ENCODE data around the gene AGBL4.

AGBL4 gene

GRCh38 chr1:49694251-49694827, 329.4 kb downstream of the AGBL4 start:
- no peak for DNase-seq (ENCODE audit: low read depth in 2 of 2)

DNA sequence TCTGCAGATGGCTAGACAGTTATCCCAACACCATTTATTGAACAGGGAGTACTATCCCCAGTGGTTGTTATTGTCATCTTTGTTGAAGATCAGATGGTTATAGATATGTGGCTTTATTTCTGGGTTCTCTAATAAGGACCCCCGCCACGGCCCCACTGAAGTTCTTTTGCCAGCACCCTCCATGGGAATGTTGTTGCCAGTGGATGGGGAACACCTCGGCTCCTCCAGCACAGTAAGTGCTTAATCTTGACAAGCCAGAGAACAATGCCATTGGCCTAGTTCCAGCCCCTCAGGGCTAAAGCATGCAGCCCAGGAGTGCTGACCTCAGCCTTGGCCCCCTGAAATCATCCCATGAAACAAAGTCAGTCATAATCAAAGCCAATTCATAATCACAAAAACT, 337.6 kb downstream of the AGBL4 start:
- no peak for DNase-seq (ENCODE audit: low read depth in 2 of 2)

- no peak for DNase-seq (ENCODE audit: low read depth in 2 of 2)
Observed at GRCh38 chr1:49677706-49678105, 346.0 kb downstream of the AGBL4 start.

DNA sequence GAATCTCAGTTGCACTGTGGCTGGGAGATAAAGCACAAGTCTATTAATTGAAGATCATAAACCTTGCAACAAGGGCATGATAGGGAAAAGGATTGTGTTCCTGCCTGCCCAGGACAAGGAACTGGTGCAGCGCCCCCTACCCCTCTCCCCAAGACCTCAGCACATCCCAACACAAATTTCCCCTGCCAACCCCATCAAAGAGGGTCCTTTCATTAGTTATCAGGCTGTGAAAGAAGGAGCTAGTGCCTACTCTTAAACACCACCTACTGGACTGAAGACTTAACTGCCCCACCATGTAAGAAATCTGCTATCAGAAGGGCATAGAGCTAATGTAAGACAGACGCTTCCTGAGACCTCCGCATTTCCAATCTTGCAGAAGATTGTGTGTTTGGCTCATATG, 372.6 kb downstream of the AGBL4 start:
- no peak for DNase-seq (ENCODE audit: low read depth in 2 of 2)

DNA sequence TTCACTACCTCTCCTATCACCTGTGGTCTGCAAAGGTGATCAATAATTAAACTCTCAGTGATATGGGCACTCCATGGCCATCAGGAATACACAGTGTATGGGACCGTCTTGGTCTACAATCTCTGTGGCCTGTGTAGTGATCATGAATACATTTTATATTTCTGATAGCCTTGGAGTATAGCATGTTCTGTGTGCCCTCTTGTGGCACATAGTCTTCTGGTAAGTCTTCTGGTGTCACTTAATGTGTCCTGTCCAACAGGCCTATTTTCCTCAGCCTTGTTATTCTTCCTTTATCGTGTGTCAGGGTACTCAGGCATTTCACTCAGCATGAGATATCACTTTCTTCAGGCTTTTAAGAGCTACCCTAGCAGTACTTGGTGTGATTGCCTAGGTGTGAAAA, 393.6 kb downstream of the AGBL4 start:
- no peak for DNase-seq (ENCODE audit: low read depth in 2 of 2)

DNA sequence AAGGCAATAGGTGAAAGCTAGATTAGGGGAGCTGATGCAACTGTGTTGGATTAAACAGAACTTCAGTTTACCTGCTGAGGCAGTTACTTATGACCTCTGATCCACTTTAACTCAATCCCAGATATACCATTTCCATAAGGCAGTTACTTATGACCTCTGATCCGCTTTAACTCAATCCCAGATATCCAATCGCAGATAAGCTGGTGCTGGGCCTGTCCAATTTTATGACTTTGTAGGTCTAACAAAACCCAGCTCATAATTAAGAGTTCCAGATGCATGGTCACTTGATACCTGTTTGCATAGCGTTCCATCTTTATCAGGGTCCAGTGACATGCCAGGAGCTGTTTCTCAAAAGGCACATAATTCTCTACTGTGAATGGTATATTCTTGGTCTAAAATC, 396.0 kb downstream of the AGBL4 start:
- no peak for DNase-seq (ENCODE audit: low read depth in 2 of 2)

DNA sequence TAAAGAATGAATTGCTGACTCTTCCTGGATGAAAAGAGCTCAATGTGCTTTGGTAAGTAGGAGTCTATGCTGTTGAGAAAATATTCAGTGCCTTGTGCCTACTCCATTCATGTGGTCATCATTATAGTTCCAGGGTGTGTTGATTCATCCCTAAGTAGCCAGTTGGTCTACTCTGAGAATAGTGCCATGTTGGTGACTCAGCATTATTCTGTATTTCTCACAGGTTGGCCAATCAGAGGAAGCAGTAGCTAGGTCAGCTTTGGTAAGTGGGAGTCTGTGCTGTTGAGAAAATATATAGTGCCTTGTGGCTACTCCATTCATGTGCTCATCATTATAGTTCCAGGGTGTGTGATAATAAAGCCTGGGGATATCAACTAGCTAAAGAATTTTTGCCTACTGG, 397.3 kb downstream of the AGBL4 start:
- DNase-seq (ENCODE audit: low read depth in 2 of 2) = no peak

DNA sequence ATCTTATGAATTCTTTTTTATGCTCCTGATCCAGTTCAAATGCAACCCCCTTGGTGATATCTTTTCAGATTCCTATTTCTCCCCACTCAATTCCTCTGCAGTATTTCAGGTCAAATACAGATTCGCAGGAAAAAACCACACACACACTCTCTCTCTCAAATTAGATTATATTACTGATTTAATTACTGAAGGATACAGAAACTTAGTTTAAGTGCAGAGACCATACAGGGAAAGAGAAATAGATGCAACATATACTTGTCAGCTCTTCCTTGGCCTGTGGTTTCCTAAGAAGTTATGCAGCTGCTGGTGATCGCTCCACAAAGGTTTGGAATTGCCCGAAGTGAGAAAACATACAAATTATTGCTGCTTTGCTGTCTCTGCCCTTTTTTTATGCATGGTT, 400.9 kb downstream of the AGBL4 start:
- DNase-seq (ENCODE audit: low read depth in 2 of 2) = no peak

GRCh38 chr1:49606082-49606481, 417.7 kb downstream of the AGBL4 start:
- DNase-seq (ENCODE audit: low read depth in 2 of 2) = no peak

DNA sequence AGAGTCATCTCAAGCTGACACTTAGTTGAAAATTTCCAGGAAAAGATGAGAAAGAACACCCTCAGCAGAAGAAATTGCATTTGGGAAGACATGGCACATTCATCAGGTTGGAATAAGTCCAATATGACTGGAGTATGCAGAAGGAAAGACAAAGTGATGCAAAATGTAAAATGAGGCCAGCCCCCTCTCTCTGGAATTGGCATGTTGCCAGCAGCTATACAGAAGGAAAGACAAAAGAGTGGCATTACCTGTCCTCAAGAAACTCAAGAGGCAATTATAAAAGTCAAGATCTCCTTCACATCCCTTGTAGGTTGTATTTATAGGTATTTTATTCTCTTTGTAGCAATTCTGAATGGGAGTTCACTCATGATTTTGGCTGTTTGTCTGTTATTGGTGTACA, 426.3 kb downstream of the AGBL4 start:
- no peak for DNase-seq (ENCODE audit: low read depth in 2 of 2)

GRCh38 chr1:49576327-49576901, 447.3 kb downstream of the AGBL4 start:
- DNase-seq (ENCODE audit: low read depth in 2 of 2) = no peak

GRCh38 chr1:49556676-49557234, 467.0 kb downstream of the AGBL4 start:
- DNase-seq (ENCODE audit: low read depth in 2 of 2) = no peak

DNA sequence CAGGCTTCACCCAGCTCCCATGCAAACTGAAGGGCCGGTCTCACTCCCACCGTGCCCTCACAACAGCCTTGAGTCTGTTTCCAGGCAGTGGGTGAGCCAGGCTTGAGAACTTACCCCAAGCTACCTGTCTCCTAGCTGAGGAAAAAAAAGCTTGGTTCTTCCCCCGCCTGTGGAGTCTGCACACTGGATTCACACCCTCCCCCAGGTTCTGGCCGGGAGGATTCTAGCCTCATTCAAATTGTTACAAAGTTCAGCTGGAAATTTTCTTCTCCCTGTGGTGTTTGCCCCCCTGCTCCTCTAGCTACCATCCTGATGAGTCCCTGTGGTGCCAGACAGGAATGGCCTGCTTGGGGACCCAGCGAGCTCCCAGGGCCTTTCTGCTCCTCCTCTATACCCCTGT, 471.7 kb downstream of the AGBL4 start:
- DNase-seq (ENCODE audit: low read depth in 2 of 2) = no peak

DNA sequence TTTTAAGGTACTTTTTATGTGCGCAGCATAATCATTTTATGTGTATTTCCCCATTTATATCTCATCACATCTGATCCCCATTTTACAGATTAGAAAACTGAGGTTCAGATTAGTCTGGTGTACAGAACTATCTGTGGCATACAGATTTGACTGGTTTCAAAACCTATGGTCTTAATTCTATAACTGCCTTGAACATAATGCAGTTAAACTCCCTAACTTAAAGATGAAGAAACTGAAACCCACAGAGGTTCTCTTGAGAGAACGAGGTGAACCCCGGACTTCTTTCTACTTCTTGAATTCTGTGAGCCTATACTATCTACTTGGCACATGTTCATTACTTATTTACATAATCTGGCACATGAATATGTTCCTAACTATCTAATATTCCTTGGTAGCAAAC, 479.1 kb downstream of the AGBL4 start:
- DNase-seq (ENCODE audit: low read depth in 2 of 2) = no peak

- DNase-seq (ENCODE audit: low read depth in 2 of 2) = no peak
Observed at GRCh38 chr1:49541096-49541752, 482.5 kb downstream of the AGBL4 start.

- no peak for DNase-seq (ENCODE audit: low read depth in 2 of 2)
Observed at GRCh38 chr1:49527606-49528305, 496.0 kb downstream of the AGBL4 start.

GRCh38 chr1:49526672-49527071, 497.1 kb downstream of the AGBL4 start:
- DNase-seq (ENCODE audit: low read depth in 2 of 2) = no peak

GRCh38 chr1:49523764-49524163, 500.0 kb downstream of the AGBL4 start:
- DNase-seq (ENCODE audit: low read depth in 2 of 2) = no peak

GRCh38 chr1:49466961-49467360, 556.8 kb downstream of the AGBL4 start:
- DNase-seq (ENCODE audit: low read depth in 2 of 2) = no peak

GRCh38 chr1:49465486-49466185, 558.1 kb downstream of the AGBL4 start:
- DNase-seq (ENCODE audit: low read depth in 2 of 2) = no peak

- no peak for DNase-seq (ENCODE audit: low read depth in 2 of 2)
Observed at GRCh38 chr1:49448200-49448599, 575.6 kb downstream of the AGBL4 start.

- DNase-seq (ENCODE audit: low read depth in 2 of 2) = no peak
Observed at GRCh38 chr1:49436865-49437264, 586.9 kb downstream of the AGBL4 start.
